Progenitor cell of endocrine pancreas (in vitro differentiated cells): ENCODE data around the gene STK32B. TPM values are rescaled to one million over a fixed set of nuclear protein-coding genes. Genes with fewer than 3 reads are reported as not detected.

Experiments used
- DNase-seq: peaks from one replicate; pipeline ENCODE4 v3.0.0; 2021; ENCODE audit warnings: low spot score; ENCODE audit not compliant: unreplicated experiment
- H3K27ac Mint-ChIP-seq: 2 replicates; pipeline ENCODE4 v1.8.0; 2021; ENCODE audit warnings: mild to moderate bottlenecking, moderate library complexity, mixed read lengths
- H3K27me3 Mint-ChIP-seq: 2 replicates; pipeline ENCODE4 v1.8.0; 2021; ENCODE audit warnings: mixed read lengths
- H3K36me3 Mint-ChIP-seq: 2 replicates; pipeline ENCODE4 v1.8.0; 2022; ENCODE audit warnings: mixed read lengths; ENCODE audit not compliant: insufficient read depth
- H3K4me1 Mint-ChIP-seq: 2 replicates; pipeline ENCODE4 v1.8.0; 2021; ENCODE audit warnings: low read depth, mixed read lengths
- H3K4me3 Mint-ChIP-seq: 2 replicates; pipeline ENCODE4 v1.8.0; 2021; ENCODE audit warnings: low read depth, mild to moderate bottlenecking, moderate library complexity, mixed read lengths
- H3K9me3 Mint-ChIP-seq: 2 replicates; pipeline ENCODE4 v1.8.0; 2021; ENCODE audit warnings: low read depth, mixed read lengths
- CTCF ChIP-seq: fragments of 200-600 bp; sonication (generic); IDR thresholded peaks from one replicate; pipeline ENCODE4 v1.5.0; 2021; ENCODE audit warnings: antibody characterized with exemption, mild to moderate bottlenecking; ENCODE audit not compliant: unreplicated experiment
- total RNA-seq: library from RNA; stranded (reverse); gene quantifications from 2 replicates; pipeline ENCODE4 v1.2.1, GENCODE V29; 2021

STK32B gene
- total RNA-seq, 1 donor from 2014 or later, result 0.36 TPM

- peaks cover 5% of the 10 kb centered on the region for H3K4me1 Mint-ChIP-seq
Observed at GRCh38 chr4:5034206-5034605, 17.1 kb upstream of the STK32B start.

GRCh38 chr4:5036239-5036638, 15.0 kb upstream of the STK32B start:
- no peaks in the 10 kb centered on the region for H3K36me3 Mint-ChIP-seq
- no peak overlapping the region for H3K4me3 Mint-ChIP-seq
- peak overlapping the region; percentile 80 for H3K27ac Mint-ChIP-seq
- peaks cover 21% of the 10 kb centered on the region for H3K27me3 Mint-ChIP-seq
- H3K4me1 Mint-ChIP-seq, result peaks cover 5% of the 10 kb centered on the region
- no peak for TF ChIP-seq CTCF
- DNase-seq, result no peak
- no peaks in the 10 kb centered on the region for H3K9me3 Mint-ChIP-seq

More at GRCh38 chr4:5034206-5034605, 17.1 kb upstream of the STK32B start:
- DNase-seq, result no peak
- Mint-ChIP-seq H3K36me3 (no peaks in the 10 kb centered on the region), H3K27ac (no peak overlapping the region), H3K4me3 (no peak overlapping the region), H3K27me3 (peaks cover 27% of the 10 kb centered on the region), H3K9me3 (no peaks in the 10 kb centered on the region)
- TF ChIP-seq CTCF, result no peak

GRCh38 chr4:5037553-5038551, 13.4 kb upstream of the STK32B start:
- H3K27ac Mint-ChIP-seq, result no peak overlapping the region
- H3K27me3 Mint-ChIP-seq, result peaks cover 21% of the 10 kb centered on the region
- no peaks in the 10 kb centered on the region for H3K9me3 Mint-ChIP-seq
- peaks cover 9% of the 10 kb centered on the region for H3K4me1 Mint-ChIP-seq
- TF ChIP-seq CTCF, result no peak
- DNase-seq, result no peak
- H3K36me3 Mint-ChIP-seq, result no peaks in the 10 kb centered on the region
- no peak overlapping the region for H3K4me3 Mint-ChIP-seq

GRCh38 chr4:5039800-5040199, 11.5 kb upstream of the STK32B start:
- Mint-ChIP-seq H3K27me3 (peaks cover 21% of the 10 kb centered on the region), H3K36me3 (no peaks in the 10 kb centered on the region), H3K27ac (no peak overlapping the region), H3K4me3 (no peak overlapping the region), H3K9me3 (no peaks in the 10 kb centered on the region), H3K4me1 (peaks cover 6% of the 10 kb centered on the region)
- TF ChIP-seq CTCF, result no peak
- DNase-seq, result no peak

- TF ChIP-seq CTCF, result no peak
- no peaks in the 10 kb centered on the region for H3K9me3 Mint-ChIP-seq
- H3K27ac Mint-ChIP-seq, result no peak overlapping the region
- peaks cover 5% of the 10 kb centered on the region for H3K4me1 Mint-ChIP-seq
- peaks cover 26% of the 10 kb centered on the region for H3K27me3 Mint-ChIP-seq
- H3K36me3 Mint-ChIP-seq, result no peaks in the 10 kb centered on the region
- no peak for DNase-seq
- no peak overlapping the region for H3K4me3 Mint-ChIP-seq
Observed at GRCh38 chr4:5040856-5041620, 10.2 kb upstream of the STK32B start.
